Right ventricle myocardium superior (tissue), 1 donor: Measurements from ENCODE around the gene SNTG2. TPM values are rescaled to one million over a fixed set of nuclear protein-coding genes. Genes with fewer than 3 reads are reported as not detected.

Source experiments
- ATAC-seq: fragments of 200-7000 bp; cut with Tn5 transposase; one replicate; pipeline ENCODE4 v1.9.1; 2020; ENCODE audit warnings: mild to moderate bottlenecking; ENCODE audit not compliant: poor library complexity
- DNase-seq: peaks from one replicate; pipeline ENCODE4 v3.0.0-alpha.2; 2020
- intact Hi-C: fragments of 100-400 bp; cut with DNase I; formaldehyde crosslinking; loops from one replicate; pipeline ENCODE4 v1.11.2; 2022
- total RNA-seq: library from RNA; stranded (reverse); fragmentation: NEBNext Ultra II Directional; extraction: Animal tissue kit (Norgen Biotek cat#: 25700); gene quantifications from one replicate; pipeline ENCODE4 v1.2.1, GENCODE V29; 2021
- donor health status: DM: no; HTN: yes; CAD: no; lungs with severe emphysema.

The SNTG2 gene
- total RNA-seq, 1 donor from 2014 or later: 0.73 TPM

- no peak for DNase-seq
- no peak for ATAC-seq
- intact Hi-C loops: no loop called here
These were observed 322.2 kb downstream of the SNTG2 start for GRCh38 chr2:1272835-1273234.

- DNase-seq (no peak), ATAC-seq (no peak)
- intact Hi-C loops: no loop called here
These were observed 327.0 kb downstream of the SNTG2 start for GRCh38 chr2:1277634-1278033.

DNA sequence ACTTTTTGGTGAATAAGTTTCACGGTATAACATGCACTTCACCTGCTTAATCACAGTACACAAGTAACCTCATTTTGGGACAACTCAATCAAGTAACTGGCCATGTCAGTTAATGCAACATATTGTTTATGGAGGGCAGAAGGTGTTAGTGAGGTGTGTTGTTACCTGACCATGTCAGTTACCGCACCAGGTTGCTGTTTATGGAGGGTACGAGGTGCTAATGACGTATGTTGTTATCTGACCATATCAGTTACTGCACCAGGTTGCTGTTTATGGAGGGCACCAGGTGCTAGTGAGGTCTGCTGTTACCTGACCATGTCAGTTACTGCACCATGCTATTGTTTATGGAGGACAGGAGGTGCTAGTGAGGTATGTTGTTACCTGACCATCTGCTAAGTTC, 327.5 kb downstream of the SNTG2 start:
- DNase-seq (no peak), ATAC-seq (no peak)
- intact Hi-C loops: no loop called here

GRCh38 chr2:1278861-1279260, 328.2 kb downstream of the SNTG2 start:
- intact Hi-C loops: no loop called here
- DNase-seq (no peak), ATAC-seq (no peak)

DNA sequence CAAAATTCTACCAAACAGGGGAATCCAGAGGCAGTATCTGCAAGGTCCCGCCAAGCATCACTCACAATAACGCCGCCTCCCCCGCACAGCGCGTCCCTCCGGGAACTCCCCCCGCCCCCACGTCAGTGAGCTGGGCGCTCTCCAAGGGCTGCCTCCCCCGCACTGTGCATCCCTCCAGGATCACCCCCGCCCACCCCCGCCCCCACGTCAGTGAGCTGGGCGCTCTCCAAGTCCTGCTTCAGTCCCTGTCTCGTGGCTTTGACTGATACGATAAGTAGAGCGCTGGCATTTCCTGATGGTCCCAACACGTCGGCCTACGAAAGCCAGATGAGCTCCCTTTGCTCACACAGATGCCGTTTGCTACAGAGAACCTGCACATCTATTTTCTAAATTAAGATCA, 331.9 kb downstream of the SNTG2 start:
- no peak for ATAC-seq

DNA sequence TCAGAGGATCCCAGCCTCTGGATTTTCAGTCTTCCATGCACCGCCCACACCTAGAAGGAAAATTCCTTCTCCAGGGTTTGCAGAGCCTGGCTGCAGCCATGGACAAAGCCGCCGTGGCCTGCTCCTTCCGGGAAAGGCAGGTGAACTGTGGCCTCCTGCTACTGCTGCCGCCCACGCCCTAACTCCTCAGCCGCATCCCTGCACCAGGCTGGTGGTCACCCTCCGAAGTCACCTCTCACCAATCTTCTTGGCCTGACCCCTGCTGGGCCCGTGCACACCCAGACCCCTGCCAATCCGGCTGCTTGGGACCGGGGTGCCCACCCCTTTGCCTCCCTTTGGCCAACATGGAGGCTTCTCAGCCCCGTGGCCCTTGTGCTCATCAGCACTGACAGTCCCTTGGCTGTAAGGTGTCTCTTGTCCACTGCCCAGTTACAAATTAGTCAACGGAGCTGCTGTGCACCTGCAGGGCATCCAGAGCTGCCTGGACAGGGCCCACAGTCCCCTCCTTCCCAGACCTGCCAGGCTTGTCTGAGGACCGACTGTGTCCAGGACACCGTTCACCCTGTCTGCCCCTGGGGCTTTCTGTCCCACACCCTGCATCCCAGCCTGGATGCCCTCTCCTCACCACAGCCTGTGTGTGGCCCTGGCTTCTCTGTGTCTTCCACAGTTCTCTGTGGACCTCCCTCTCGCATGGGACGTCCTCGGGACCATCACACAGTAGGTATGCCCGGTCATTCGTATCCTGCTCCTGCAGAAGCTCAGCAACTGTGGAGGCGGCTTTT, 332.6 kb downstream of the SNTG2 start:
- DNase-seq (no peak), ATAC-seq (no peak)
- intact Hi-C loops: no loop called here

More for the DNA sequence above, 331.9 kb downstream of the SNTG2 start:
- no peak for DNase-seq
- intact Hi-C loops: no loop called here

DNA sequence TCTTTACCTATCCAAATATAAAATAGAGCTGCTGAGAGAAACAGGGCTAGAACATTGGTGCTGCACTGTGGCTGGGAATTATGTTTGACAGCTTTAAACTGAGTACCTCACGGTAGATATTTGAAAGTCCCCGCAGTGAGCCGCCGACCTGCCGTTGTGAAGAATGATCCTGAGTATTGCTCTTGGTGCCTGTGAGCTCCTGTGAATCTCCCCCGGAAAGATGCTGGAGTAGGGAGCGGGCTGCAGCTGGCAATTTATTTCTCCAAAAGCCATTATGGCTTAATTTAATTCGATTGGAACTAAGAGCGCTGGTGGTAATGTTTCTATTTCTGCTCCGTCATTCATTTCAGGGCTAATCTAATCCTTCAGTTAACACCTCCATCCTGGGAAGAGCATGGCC, 333.2 kb downstream of the SNTG2 start:
- DNase-seq: no peak
- intact Hi-C loops: no loop called here
- no peak for ATAC-seq

DNA sequence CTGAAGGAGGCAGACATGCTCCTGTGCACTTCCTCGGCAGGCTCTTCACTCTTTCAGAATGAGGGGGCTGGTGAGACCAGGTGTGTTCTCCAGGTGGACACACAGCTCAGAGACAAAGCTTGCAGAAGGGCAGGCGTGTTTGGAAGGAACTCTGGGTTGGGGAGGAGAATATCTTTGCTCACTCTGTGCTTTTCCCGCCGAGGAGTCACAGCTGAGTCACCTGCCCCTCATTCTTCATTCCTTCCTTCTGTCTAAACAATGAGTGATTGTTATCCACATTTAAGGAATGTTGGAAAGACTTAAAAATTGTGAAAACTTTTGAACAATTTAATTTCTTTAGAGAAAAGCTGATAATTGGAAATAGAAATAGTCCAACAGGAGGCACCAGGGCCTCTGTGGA, 336.3 kb downstream of the SNTG2 start:
- DNase-seq (no peak), ATAC-seq (no peak)
- intact Hi-C loops: no loop called here

GRCh38 chr2:1287427-1287826, 336.8 kb downstream of the SNTG2 start:
- DNase-seq: no peak
- intact Hi-C loops: no loop called here
- no peak for ATAC-seq

DNA sequence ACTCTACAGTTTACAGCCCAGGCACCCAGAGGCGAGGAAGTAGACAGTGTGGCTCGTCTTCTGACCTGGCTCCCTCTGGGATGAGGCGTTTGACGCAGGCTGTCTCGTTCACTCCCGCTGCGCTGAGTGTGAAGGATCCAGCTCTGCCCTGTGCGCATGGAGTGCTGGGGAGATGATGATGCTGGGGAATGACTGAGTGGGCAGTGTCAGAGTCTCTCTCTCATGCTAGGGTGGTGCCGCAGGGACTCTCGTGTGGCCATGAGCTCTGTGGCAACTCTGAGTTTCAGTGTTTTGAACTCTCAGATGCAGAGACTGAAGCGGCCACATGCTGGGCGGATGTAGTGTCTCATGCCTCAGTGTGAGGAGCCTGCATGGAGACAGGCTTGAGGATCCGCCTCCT, 344.3 kb downstream of the SNTG2 start:
- DNase-seq (no peak), ATAC-seq (no peak)
- intact Hi-C loops: no loop called here

DNA sequence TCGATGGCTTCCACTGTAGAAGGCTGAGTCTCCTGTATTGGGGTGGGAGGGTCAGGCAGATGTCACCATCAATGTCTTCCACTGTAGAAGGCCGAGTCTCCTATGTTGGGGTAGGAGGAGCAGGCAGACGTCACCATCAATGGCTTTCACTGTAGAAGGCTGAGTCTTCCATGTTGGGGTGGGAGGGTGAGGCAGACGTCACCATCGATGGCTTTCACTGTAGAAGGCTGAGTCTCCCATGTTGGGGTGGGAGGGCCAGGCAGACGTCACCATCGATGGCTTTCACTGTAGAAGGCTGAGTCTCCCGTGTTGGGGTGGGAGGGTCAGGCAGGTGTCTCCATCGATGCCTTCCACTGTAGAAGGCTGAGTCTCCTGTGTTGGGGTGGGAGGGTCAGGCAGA, 345.1 kb downstream of the SNTG2 start:
- ATAC-seq: no peak
- DNase-seq: no peak
- intact Hi-C loops: no loop called here

DNA sequence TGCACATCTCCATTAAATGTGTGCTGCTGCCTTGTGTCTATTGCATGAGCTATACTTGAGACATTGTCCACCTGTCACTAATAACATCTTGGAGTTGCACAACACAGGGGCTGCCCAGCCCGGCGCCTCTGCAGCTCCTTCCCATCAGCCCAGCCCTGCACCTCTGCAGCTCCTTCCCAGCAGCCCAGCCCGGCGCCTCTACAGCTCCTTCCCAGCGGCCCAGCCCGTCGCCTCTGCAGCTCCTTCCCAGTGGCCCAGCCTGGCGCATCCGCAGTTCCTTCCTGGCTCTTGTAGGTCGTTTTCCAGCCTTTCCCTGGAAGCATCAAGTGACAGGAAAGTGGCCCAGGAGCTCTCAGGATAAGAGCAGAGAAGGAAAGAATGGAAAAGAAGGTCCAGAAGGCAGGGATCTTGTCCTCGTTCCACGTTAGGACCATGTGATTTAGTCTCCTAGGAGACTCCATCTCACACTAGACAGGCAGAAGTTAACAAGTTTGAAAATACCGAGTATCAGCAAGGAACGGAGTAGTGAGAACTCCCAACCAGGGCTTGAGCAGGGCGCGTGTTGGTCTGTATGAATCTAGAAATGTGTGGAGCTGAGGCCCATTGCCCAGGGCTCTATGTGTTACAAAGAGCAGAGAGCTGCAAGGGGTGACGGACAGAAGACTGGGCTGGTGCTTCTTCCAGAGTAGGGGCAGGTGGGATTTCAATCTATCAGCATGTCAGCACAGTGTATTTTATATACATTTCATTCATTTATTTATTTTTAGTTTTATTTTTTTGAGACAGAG, 346.9 kb downstream of the SNTG2 start:
- intact Hi-C loops: no loop called here
- ATAC-seq: no peak
- DNase-seq: no peak

DNA sequence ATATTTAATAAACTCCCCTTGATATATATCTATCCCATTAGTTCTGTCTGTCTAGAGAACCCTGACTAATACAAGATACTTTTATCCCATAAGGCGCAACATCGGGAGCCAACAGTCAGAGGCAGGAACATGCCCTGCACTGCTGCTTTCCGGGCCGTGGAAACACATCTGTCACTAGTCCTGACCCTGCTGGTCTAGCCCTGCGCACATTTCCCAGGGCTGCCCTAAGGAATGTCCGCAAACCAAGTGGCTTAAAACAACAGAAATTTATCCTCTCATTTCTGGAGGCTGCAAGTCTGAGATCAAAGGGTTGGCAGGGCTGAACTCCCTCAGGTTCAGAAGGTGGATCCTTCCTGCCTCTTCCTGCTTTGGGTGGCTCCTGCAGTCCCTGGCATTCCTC, 348.4 kb downstream of the SNTG2 start:
- DNase-seq (no peak), ATAC-seq (no peak)
- intact Hi-C loops: no loop called here

- no peak for DNase-seq
- no peak for ATAC-seq
- intact Hi-C loops: no loop called here
These were observed 349.6 kb downstream of the SNTG2 start for GRCh38 chr2:1300284-1300683.

GRCh38 chr2:1301056-1301455, 350.4 kb downstream of the SNTG2 start:
- no peak for ATAC-seq
- no peak for DNase-seq
- intact Hi-C loops: no loop called here

- intact Hi-C loops: no loop called here
- ATAC-seq (no peak), DNase-seq (no peak)
These were observed 354.8 kb downstream of the SNTG2 start for GRCh38 chr2:1305342-1306013.

GRCh38 chr2:1306014-1306686, 355.5 kb downstream of the SNTG2 start:
- intact Hi-C loops: no loop called here
- ATAC-seq (no peak), DNase-seq (no peak)

- ATAC-seq (no peak), DNase-seq (no peak)
- intact Hi-C loops: no loop called here
These were observed 356.3 kb downstream of the SNTG2 start for GRCh38 chr2:1306687-1307516.
